ENCODE measurements around the gene TSPEAR. TPM values are rescaled to one million over a fixed set of nuclear protein-coding genes. Genes with fewer than 3 reads are reported as not detected.
"Not testable (repeated sequence)": the region's sequence is repeated elsewhere in the genome, so short reads cannot be mapped to it uniquely, and the experiment has no call there.

Gene TSPEAR
- total RNA-seq, 1 donor from 2014 or later: 4.1 TPM

GRCh38 chr21:44568667-44569556, 142.5 kb downstream of the TSPEAR start:
- no peak for DNase-seq

GRCh38 chr21:44568261-44568660, 143.1 kb downstream of the TSPEAR start:
- DNase-seq: no peak

GRCh38 chr21:44567481-44568171, 143.7 kb downstream of the TSPEAR start:
- DNase-seq: no peak

GRCh38 chr21:44566403-44566802, 145.0 kb downstream of the TSPEAR start:
- no peak for DNase-seq

GRCh38 chr21:44564886-44565598, 146.3 kb downstream of the TSPEAR start:
- DNase-seq: no peak

GRCh38 chr21:44564099-44564498, 147.3 kb downstream of the TSPEAR start:
- no peak for DNase-seq

GRCh38 chr21:44558695-44559094, 152.7 kb downstream of the TSPEAR start, which contains the start of gene KRTAP10-3:
KRTAP10-3 (minus strand) TSS chr21:44558795; CDS start chr21:44558715, 80 bp downstream.
- DNase-seq: no peak

- DNase-seq: not testable (repeated sequence)
Observed at GRCh38 chr21:44558329-44558675, 153.1 kb downstream of the TSPEAR start.

- no peak for DNase-seq
Observed at GRCh38 chr21:44557491-44558328, 153.7 kb downstream of the TSPEAR start.

- no peak for DNase-seq
Observed at GRCh38 chr21:44556879-44557278, 154.5 kb downstream of the TSPEAR start.

GRCh38 chr21:44555200-44555875, 156.0 kb downstream of the TSPEAR start:
- no peak for DNase-seq

- no peak for DNase-seq
Observed at GRCh38 chr21:44552681-44553080, 158.7 kb downstream of the TSPEAR start.

GRCh38 chr21:44552136-44552535, 159.2 kb downstream of the TSPEAR start:
- no peak for DNase-seq

- no peak for DNase-seq
Observed at GRCh38 chr21:44551340-44551961, 159.9 kb downstream of the TSPEAR start, which contains the start of gene KRTAP10-2. KRTAP10-2 (minus strand) TSS chr21:44551505; CDS start chr21:44551458, 47 bp downstream.

- DNase-seq: no peak
Observed at GRCh38 chr21:44550807-44551206, 160.6 kb downstream of the TSPEAR start.

GRCh38 chr21:44550285-44550684, 161.1 kb downstream of the TSPEAR start:
- not testable (repeated sequence) for DNase-seq

- no peak for DNase-seq
Observed at GRCh38 chr21:44549525-44550211, 161.7 kb downstream of the TSPEAR start.

GRCh38 chr21:44548922-44549321, 162.4 kb downstream of the TSPEAR start:
- no peak for DNase-seq

- no peak for DNase-seq
Observed at GRCh38 chr21:44548381-44548780, 163.0 kb downstream of the TSPEAR start.
